Natural killer cell (primary cell): ENCODE measurements around the gene PGAP6. TPM values are rescaled to one million over a fixed set of nuclear protein-coding genes. Genes with fewer than 3 reads are reported as not detected.

ENCODE experiments used
- ATAC-seq, 3 donors: fragments of 150-1000 bp in 2 of 3; fragments of 200-7000 bp in 1 of 3; cut with Tn5 transposase; 1 replicate in 1 of 3; 2 replicates in 2 of 3; pipeline ENCODE4 v1.10.0; 2021; ENCODE audit warnings: mild to moderate bottlenecking in 2 of 3, moderate library complexity in 2 of 3
- DNase-seq, 2 donors: peaks; one replicate each; pipeline versions ENCODE4 v3.0.0 to v3.0.0-alpha.2; 2013 to 2021; ENCODE audit warnings: mixed read lengths in 1 of 2
- H3K27ac ChIP-seq: one replicate; pipeline ENCODE4 v1.5.1; 2013; ENCODE audit warnings: mild to moderate bottlenecking, low read length
- H3K27me3 ChIP-seq: one replicate; pipeline ENCODE4 v1.6.1; 2013; ENCODE audit warnings: low read length; ENCODE audit not compliant: control insufficient read depth, insufficient read depth
- H3K36me3 ChIP-seq: one replicate; pipeline ENCODE4 v1.6.1; 2013; ENCODE audit warnings: low read length; ENCODE audit not compliant: control insufficient read depth, insufficient read depth
- H3K4me1 ChIP-seq: one replicate; pipeline ENCODE4 v1.6.1; 2013; ENCODE audit warnings: low read length; ENCODE audit not compliant: control insufficient read depth, insufficient read depth
- H3K4me3 ChIP-seq: one replicate; pipeline ENCODE4 v1.5.1; 2013; ENCODE audit warnings: low read length
- H3K9me3 ChIP-seq: one replicate; pipeline ENCODE4 v1.6.1; 2013; ENCODE audit warnings: low read length; ENCODE audit not compliant: control insufficient read depth, insufficient read depth
- H3K27ac Mint-ChIP-seq, 2 donors: one replicate each; pipeline ENCODE4 v1.8.0; 2022; ENCODE audit warnings: mild to moderate bottlenecking in 2 of 2, mixed read lengths in 2 of 2, moderate library complexity in 1 of 2
- H3K27me3 Mint-ChIP-seq, 2 donors: one replicate each; pipeline ENCODE4 v1.8.0; 2022; ENCODE audit warnings: low read depth in 2 of 2, mixed read lengths in 2 of 2
- H3K36me3 Mint-ChIP-seq: one replicate; pipeline ENCODE4 v1.8.0; 2022; ENCODE audit warnings: mixed read lengths
- H3K4me1 Mint-ChIP-seq, 2 donors: one replicate each; pipeline ENCODE4 v1.8.0; 2022; ENCODE audit warnings: mixed read lengths in 2 of 2
- H3K4me3 Mint-ChIP-seq: one replicate; pipeline ENCODE4 v1.8.0; 2022; ENCODE audit warnings: mild to moderate bottlenecking, moderate library complexity, mixed read lengths
- H3K9me3 Mint-ChIP-seq, 2 donors: one replicate each; pipeline ENCODE4 v1.8.0; 2022; ENCODE audit warnings: mixed read lengths in 2 of 2
- WGBS: methylation state at CpG from one replicate; pipeline ENCODE4 v1.1.7; 2013; ENCODE audit warnings: missing lambda C conversion rate; ENCODE audit not compliant: insufficient coverage; 5-methylcytosine and 5-hydroxymethylcytosine counted together
- intact Hi-C: fragments of 100-400 bp; cut with micrococcal nuclease; formaldehyde crosslinking; loops from one replicate; pipeline ENCODE4 v1.14.2; 2022
- total RNA-seq, 4 donors: library from RNA; stranded (reverse); fragments of 120-200 nt in 1 of 4; gene quantifications; one replicate each; pipeline versions ENCODE4 v1.2.3 to v1.2.4, GENCODE V29; 2013 to 2022
- TF ChIP-seq, protein P1 (sequence below): fragments of 200-600 bp; IDR thresholded peaks from one replicate; pipeline ENCODE4 v1.8.0; 2022; ENCODE audit warnings: antibody characterized with exemption

The PGAP6 gene
- total RNA-seq, 3 donors from 2014 or later (not counting 1 experiment from before 2014, with no cell fraction given) = 48.0 to 66.7 (median 54.2) TPM

DNA sequence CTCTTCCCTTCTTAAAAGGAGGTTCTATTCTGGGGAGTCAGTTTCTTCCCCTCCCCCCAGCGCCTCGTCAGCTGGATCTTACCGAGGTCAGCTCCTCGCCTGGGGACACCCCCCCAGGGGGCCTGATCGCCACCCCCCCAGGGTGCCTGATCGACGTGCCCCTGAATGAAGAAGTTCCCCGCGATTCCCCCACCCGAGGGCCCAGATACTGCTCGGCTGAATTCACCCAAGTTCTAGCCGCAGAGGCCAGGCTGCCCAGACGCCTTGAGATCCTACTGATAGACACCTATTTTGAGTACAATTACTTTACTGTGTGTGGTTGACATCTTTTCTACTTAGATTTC lies 45.1 kb upstream of the PGAP6 start:
- Histone ChIP-seq H3K27me3 (no peaks in the 10 kb centered on the region), H3K4me1 (peaks cover 24% of the 10 kb centered on the region), H3K27ac (no peak overlapping the region), H3K9me3 (no peaks in the 10 kb centered on the region), H3K36me3 (peaks cover 1% of the 10 kb centered on the region), H3K4me3 (peak overlapping the region; percentile 25)
- ATAC-seq (no peak), DNase-seq (no peak)
- Mint-ChIP-seq H3K4me3 (peak overlapping the region; percentile 85), H3K27me3 (no peaks in the 10 kb centered on the region), H3K27ac (peak overlapping the region; percentile 63 to 74), H3K4me1 (peaks cover 28 to 41% of the 10 kb centered on the region in 2 donors), H3K36me3 (no peaks in the 10 kb centered on the region), H3K9me3 (no peaks in the 10 kb centered on the region)
- intact Hi-C loops = no loop called here
- TF ChIP-seq, protein P1, sequence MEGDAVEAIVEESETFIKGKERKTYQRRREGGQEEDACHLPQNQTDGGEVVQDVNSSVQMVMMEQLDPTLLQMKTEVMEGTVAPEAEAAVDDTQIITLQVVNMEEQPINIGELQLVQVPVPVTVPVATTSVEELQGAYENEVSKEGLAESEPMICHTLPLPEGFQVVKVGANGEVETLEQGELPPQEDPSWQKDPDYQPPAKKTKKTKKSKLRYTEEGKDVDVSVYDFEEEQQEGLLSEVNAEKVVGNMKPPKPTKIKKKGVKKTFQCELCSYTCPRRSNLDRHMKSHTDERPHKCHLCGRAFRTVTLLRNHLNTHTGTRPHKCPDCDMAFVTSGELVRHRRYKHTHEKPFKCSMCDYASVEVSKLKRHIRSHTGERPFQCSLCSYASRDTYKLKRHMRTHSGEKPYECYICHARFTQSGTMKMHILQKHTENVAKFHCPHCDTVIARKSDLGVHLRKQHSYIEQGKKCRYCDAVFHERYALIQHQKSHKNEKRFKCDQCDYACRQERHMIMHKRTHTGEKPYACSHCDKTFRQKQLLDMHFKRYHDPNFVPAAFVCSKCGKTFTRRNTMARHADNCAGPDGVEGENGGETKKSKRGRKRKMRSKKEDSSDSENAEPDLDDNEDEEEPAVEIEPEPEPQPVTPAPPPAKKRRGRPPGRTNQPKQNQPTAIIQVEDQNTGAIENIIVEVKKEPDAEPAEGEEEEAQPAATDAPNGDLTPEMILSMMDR = no peak
- WGBS = 19% methylated on average over 12 of the region's 13 CpGs

DNA sequence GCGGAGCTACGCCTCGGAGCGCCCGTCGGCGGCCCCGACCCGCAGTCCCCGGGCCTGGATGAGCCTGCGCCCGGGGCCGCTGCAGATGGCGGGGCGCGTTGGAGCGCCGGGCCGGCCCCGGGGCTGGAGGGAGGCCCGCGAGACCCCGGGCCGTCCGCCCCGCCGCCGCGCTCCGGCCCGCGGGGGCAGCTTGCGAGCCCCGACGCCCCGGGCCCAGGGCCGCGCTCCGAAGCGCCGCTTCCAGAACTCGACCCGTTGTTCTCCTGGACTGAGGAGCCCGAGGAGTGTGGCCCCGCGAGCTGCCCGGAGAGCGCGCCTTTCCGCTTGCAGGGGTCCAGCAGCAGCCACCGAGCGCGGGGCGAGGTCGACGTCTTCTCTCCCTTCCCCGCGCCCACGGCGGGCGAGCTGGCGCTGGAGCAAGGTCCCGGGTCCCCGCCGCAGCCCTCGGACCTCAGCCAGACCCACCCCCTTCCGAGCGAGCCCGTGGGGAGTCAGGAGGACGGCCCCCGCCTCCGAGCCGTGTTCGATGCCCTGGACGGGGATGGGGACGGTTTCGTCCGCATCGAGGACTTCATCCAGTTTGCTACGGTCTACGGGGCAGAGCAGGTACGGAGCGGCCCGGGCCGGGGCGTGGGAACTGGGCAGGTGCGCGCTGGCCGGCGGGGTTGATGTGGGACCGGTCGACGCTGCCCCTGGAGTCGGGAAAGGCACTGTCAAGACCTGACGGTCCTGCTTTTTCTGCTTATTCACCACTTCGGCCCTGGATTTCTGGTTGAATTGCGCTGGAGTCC lies 44.5 kb upstream of the PGAP6 start:
- H3K27ac ChIP-seq = no peak overlapping the region
- H3K9me3 Mint-ChIP-seq = no peaks in the 10 kb centered on the region
- no peaks in the 10 kb centered on the region for H3K27me3 ChIP-seq
- H3K4me1 ChIP-seq = peaks cover 24% of the 10 kb centered on the region
- peak overlapping the region; percentile 85 for H3K4me3 Mint-ChIP-seq
- H3K36me3 ChIP-seq = peaks cover 1% of the 10 kb centered on the region
- intact Hi-C loops = no loop called here
- no peaks in the 10 kb centered on the region for H3K36me3 Mint-ChIP-seq
- peak overlapping the region; percentile 25 for H3K4me3 ChIP-seq
- peaks cover 28 to 41% of the 10 kb centered on the region in 2 donors for H3K4me1 Mint-ChIP-seq
- no peaks in the 10 kb centered on the region for H3K27me3 Mint-ChIP-seq
- TF ChIP-seq, protein P1 = no peak
- under 1% methylated on average over 97 of the region's 97 CpGs for WGBS
- no peaks in the 10 kb centered on the region for H3K9me3 ChIP-seq
- peak overlapping the region; percentile 63 to 74 for H3K27ac Mint-ChIP-seq
- DNase-seq = peak; percentile 19 to 26
- ATAC-seq = peak in 1 of 3 donors; percentile 2

DNA sequence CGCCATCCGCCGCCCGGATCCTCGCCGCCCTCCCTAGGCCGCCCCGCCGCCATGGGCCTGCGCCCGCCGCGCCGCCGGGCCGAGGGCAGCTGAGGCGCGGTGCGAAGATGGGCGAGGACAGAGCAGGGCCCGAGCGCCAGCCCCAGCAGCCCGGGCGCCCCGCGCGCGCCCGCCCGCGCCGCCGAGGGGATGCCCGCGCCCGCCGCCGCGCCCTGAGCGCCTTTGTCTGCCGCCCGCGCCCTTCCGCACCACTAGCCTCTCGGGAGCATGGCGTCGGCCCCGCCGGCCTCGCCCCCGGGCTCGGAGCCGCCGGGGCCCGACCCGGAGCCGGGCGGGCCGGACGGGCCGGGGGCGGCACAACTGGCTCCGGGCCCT lies 43.9 kb upstream of the PGAP6 start:
- no peaks in the 10 kb centered on the region for H3K9me3 ChIP-seq
- peak overlapping the region; percentile 97 for H3K27ac ChIP-seq
- peaks cover 1% of the 10 kb centered on the region for H3K36me3 ChIP-seq
- H3K27me3 Mint-ChIP-seq = peaks cover 0 to 3% of the 10 kb centered on the region in 2 donors
- no peaks in the 10 kb centered on the region for H3K36me3 Mint-ChIP-seq
- peak in 1 of 2 donors; percentile 74 for DNase-seq
- WGBS = under 1% methylated on average over 63 of the region's 63 CpGs
- H3K9me3 Mint-ChIP-seq = no peaks in the 10 kb centered on the region
- no peak overlapping the region for H3K4me3 ChIP-seq
- peak overlapping the region; percentile 92 for H3K4me3 Mint-ChIP-seq
- H3K27ac Mint-ChIP-seq = peak overlapping the region; percentile 89 to 91
- intact Hi-C loops = loop anchor here (1.0 to 2.0 kb wide), 2 partner anchors 33 to 164 kb away; no protein-coding TSS in a partner anchor
- TF ChIP-seq, protein P1 = no peak
- H3K4me1 Mint-ChIP-seq = peaks cover 28 to 36% of the 10 kb centered on the region in 2 donors
- no peaks in the 10 kb centered on the region for H3K27me3 ChIP-seq
- peak; percentile 58 to 77 (median 70) for ATAC-seq
- peaks cover 24% of the 10 kb centered on the region for H3K4me1 ChIP-seq
